ENCODE data around the gene DCPS.

- TF ChIP-seq, protein P1, sequence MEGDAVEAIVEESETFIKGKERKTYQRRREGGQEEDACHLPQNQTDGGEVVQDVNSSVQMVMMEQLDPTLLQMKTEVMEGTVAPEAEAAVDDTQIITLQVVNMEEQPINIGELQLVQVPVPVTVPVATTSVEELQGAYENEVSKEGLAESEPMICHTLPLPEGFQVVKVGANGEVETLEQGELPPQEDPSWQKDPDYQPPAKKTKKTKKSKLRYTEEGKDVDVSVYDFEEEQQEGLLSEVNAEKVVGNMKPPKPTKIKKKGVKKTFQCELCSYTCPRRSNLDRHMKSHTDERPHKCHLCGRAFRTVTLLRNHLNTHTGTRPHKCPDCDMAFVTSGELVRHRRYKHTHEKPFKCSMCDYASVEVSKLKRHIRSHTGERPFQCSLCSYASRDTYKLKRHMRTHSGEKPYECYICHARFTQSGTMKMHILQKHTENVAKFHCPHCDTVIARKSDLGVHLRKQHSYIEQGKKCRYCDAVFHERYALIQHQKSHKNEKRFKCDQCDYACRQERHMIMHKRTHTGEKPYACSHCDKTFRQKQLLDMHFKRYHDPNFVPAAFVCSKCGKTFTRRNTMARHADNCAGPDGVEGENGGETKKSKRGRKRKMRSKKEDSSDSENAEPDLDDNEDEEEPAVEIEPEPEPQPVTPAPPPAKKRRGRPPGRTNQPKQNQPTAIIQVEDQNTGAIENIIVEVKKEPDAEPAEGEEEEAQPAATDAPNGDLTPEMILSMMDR (IDR thresholded peaks at IDR 0.05): no peak
- TF ChIP-seq EP300 (IDR thresholded peaks at IDR 0.05) (no peak), POLR2A (IDR thresholded peaks at IDR 0.05) (no peak)
Observed at GRCh38 chr11:126370016-126370415, 66.2 kb downstream of the DCPS start.
